Neutrophil (primary cell): ENCODE data around the gene CFAP20DC.
A peak's percentile ranks its signal among the peaks of the same experiment; 100 is the strongest.

ENCODE experiments used
- H3K27ac ChIP-seq: fragments of 200-600 bp; sonication (generic); 2 replicates; pipeline ENCODE4 v1.5.1; 2016; ENCODE audit warnings: mild to moderate bottlenecking, moderate library complexity
- H3K27me3 ChIP-seq: fragments of 200-600 bp; sonication (generic); 2 replicates; pipeline ENCODE4 v1.6.0; 2016; ENCODE audit warnings: mild to moderate bottlenecking
- H3K36me3 ChIP-seq: fragments of 200-600 bp; sonication (generic); 2 replicates; pipeline ENCODE4 v1.5.1; 2017
- H3K4me1 ChIP-seq, 2 experiments: fragments of 200-600 bp in 1 of 2; sonication (generic) in 1 of 2; 1 replicate in 1 of 2; 2 replicates in 1 of 2; pipeline versions ENCODE4 v1.5.1 to v1.6.1; 2013 to 2016; ENCODE audit warnings: low read depth in 1 of 2, low read length in 1 of 2, mild to moderate bottlenecking in 1 of 2, moderate library complexity in 1 of 2; ENCODE audit not compliant: control insufficient read depth in 1 of 2, insufficient read depth in 1 of 2
- H3K4me3 ChIP-seq, 2 experiments: fragments of 200-600 bp in 1 of 2; sonication (generic) in 1 of 2; 1 replicate in 1 of 2; 2 replicates in 1 of 2; pipeline ENCODE4 v1.5.1; 2013 to 2016; ENCODE audit warnings: low read depth in 1 of 2, low read length in 1 of 2, mild to moderate bottlenecking in 1 of 2, moderate library complexity in 1 of 2
- H3K9me3 ChIP-seq: fragments of 200-600 bp; sonication (generic); 2 replicates; pipeline ENCODE4 v1.5.1; 2016
- TF ChIP-seq, protein P1 (sequence below): fragments of 200-600 bp; sonication (generic); IDR thresholded peaks from 2 replicates; pipeline ENCODE4 v1.5.1; 2016; ENCODE audit warnings: antibody characterized with exemption

The CFAP20DC gene

DNA sequence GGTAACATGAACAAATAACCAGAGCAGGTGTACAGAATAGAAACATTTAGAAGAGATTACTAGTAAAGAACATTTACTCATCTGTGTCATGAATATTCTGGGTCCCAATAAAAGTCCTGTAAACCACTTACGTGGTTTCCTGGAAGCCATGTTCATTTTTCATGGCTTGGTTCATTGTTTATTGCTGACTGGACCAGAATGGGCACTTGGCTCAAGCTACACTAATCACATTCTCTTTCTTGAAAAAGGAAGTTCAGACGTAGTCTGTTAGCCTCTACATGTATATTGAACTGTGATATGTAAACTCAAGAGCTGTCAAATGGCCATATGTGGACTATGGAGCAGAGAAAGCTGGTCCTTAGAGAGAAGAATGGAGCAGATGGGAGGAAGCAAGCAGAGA is 244.9 kb downstream of the CFAP20DC start:
- H3K4me3 ChIP-seq: no peak overlapping the region
- H3K36me3 ChIP-seq: no peaks in the 10 kb centered on the region
- TF ChIP-seq, protein P1, sequence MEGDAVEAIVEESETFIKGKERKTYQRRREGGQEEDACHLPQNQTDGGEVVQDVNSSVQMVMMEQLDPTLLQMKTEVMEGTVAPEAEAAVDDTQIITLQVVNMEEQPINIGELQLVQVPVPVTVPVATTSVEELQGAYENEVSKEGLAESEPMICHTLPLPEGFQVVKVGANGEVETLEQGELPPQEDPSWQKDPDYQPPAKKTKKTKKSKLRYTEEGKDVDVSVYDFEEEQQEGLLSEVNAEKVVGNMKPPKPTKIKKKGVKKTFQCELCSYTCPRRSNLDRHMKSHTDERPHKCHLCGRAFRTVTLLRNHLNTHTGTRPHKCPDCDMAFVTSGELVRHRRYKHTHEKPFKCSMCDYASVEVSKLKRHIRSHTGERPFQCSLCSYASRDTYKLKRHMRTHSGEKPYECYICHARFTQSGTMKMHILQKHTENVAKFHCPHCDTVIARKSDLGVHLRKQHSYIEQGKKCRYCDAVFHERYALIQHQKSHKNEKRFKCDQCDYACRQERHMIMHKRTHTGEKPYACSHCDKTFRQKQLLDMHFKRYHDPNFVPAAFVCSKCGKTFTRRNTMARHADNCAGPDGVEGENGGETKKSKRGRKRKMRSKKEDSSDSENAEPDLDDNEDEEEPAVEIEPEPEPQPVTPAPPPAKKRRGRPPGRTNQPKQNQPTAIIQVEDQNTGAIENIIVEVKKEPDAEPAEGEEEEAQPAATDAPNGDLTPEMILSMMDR: no peak
- H3K4me1 ChIP-seq: peaks cover 18 to 32% of the 10 kb centered on the region in 2 experiments
- no peaks in the 10 kb centered on the region for H3K9me3 ChIP-seq
- H3K27ac ChIP-seq: no peak overlapping the region
- H3K27me3 ChIP-seq: no peaks in the 10 kb centered on the region

DNA sequence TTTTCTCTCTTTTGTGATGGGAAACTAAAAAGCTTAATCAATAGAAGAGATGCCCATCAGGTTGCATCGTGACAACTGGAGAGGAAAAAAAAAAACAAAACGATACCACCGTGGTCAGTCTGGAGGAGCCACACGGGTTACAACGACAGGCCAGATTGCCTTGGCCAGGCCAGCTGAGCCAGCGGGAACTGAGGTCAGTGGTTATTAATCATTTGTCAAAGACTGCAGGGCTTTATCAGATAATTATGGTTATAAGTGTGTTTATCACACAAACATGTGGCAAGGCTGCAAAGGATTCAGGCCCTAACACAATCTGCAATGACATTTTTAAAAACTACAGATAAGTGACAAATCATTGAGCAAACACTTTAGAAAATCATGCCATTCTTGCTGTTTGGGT is 248.3 kb downstream of the CFAP20DC start:
- H3K36me3 ChIP-seq: no peaks in the 10 kb centered on the region
- no peak overlapping the region for H3K27ac ChIP-seq
- H3K4me1 ChIP-seq: peaks cover 38 to 60% of the 10 kb centered on the region in 2 experiments
- TF ChIP-seq, protein P1: no peak
- H3K9me3 ChIP-seq: no peaks in the 10 kb centered on the region
- no peak overlapping the region for H3K4me3 ChIP-seq
- no peaks in the 10 kb centered on the region for H3K27me3 ChIP-seq

DNA sequence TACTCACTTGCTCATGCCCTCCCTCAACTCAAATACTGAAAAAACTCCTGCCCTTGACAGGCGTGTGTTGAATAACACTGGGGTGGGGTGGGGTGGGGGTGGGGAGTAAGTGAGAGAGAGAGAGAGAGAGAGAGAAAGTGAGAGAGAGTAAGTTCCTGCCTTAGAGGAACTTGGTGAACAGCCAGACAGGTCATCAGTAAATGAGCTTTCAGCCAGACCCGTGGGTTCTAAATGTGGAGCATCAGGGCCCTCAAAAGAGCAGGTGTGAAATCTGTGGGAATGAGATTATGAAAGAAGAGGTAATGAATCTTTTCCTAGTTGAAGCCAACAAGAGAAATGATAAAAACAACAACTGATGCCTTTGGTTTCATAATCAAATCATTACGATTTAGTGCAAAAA is 248.9 kb downstream of the CFAP20DC start:
- Histone ChIP-seq H3K9me3 (no peaks in the 10 kb centered on the region), H3K27ac (peak overlapping the region; percentile 3), H3K27me3 (no peaks in the 10 kb centered on the region), H3K4me1 (peaks cover 38 to 60% of the 10 kb centered on the region in 2 experiments), H3K4me3 (no peak overlapping the region), H3K36me3 (no peaks in the 10 kb centered on the region)
- TF ChIP-seq, protein P1: no peak

DNA sequence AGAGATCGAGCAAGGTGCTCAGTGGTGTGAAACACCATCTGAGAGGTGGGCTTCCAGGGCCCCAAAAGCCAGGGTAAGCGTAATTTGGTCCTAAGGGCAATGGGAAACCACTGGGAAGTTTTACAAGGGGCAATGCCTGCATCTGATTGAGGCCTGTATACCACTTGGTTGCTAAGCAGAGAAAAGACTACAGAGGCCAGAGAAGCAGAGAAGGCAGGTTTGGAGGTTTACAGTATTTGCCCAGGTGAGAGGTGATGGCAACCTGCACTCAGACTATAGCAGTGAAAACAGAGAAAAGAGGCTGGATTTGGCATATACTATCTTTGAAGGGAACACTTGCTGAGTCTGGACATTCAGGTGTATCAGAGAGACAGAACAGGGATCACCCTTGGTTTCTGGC is 249.8 kb downstream of the CFAP20DC start:
- H3K9me3 ChIP-seq: no peaks in the 10 kb centered on the region
- no peaks in the 10 kb centered on the region for H3K36me3 ChIP-seq
- TF ChIP-seq, protein P1: no peak
- peaks cover 38 to 60% of the 10 kb centered on the region in 2 experiments for H3K4me1 ChIP-seq
- no peak overlapping the region for H3K4me3 ChIP-seq
- H3K27ac ChIP-seq: peak overlapping the region; percentile 48
- H3K27me3 ChIP-seq: no peaks in the 10 kb centered on the region

DNA sequence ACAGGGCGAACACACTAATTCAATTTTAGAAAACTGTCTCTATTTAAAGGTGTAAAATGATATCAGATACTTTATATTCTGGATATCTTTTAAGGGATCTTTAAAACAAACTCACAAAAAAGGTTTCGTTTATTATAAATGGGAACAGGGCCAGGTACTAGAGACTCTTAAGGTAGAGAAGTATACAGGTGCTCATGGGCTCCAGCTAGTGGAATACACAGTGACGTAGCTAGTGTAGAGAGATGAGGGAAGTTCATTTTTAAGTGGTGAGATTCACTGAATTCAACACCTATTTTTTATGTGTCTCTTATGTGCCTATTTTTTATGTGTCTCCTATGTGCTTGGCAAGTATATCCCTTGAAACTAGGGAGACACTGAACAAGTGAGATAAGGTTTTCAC is 250.6 kb downstream of the CFAP20DC start:
- TF ChIP-seq, protein P1: no peak
- H3K4me1 ChIP-seq: peaks cover 38 to 60% of the 10 kb centered on the region in 2 experiments
- H3K27ac ChIP-seq: peak overlapping the region; percentile 48
- H3K36me3 ChIP-seq: no peaks in the 10 kb centered on the region
- no peaks in the 10 kb centered on the region for H3K9me3 ChIP-seq
- H3K4me3 ChIP-seq: no peak overlapping the region
- H3K27me3 ChIP-seq: no peaks in the 10 kb centered on the region

DNA sequence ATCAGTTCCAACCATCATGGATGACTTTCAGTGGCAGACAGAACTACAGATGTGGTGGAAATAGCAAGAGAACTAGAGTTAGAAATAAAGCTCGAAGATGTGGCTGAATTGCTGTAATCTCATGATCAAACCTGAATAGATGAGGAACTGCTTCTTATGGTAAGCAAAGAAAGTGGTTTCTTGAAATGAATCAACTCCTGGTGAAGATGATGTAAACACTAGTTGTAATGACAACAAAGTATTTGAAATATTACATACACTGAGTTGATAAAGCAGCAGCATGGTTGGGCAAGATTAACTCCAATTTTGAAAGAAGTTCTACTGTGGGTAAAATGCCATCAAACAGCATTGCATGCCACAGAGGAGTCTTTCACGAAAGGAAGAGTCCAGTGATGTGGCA is 251.5 kb downstream of the CFAP20DC start:
- no peaks in the 10 kb centered on the region for H3K9me3 ChIP-seq
- TF ChIP-seq, protein P1: no peak

More for the DNA sequence above, 251.5 kb downstream of the CFAP20DC start:
- peaks cover 38 to 60% of the 10 kb centered on the region in 2 experiments for H3K4me1 ChIP-seq
- H3K36me3 ChIP-seq: no peaks in the 10 kb centered on the region
- H3K27ac ChIP-seq: peak overlapping the region; percentile 48
- H3K4me3 ChIP-seq: no peak overlapping the region
- H3K27me3 ChIP-seq: no peaks in the 10 kb centered on the region
